ENCODE results near the gene SGCD. TPM values are rescaled to one million over a fixed set of nuclear protein-coding genes. Genes with fewer than 3 reads are reported as not detected.

SGCD gene
- total RNA-seq, 4 donors from 2014 or later, result 0.53 to 2.3 (median 1.2) TPM

GRCh38 chr5:156444753-156445291 lies 117.9 kb downstream of the SGCD start:
- TF ChIP-seq, protein P1, sequence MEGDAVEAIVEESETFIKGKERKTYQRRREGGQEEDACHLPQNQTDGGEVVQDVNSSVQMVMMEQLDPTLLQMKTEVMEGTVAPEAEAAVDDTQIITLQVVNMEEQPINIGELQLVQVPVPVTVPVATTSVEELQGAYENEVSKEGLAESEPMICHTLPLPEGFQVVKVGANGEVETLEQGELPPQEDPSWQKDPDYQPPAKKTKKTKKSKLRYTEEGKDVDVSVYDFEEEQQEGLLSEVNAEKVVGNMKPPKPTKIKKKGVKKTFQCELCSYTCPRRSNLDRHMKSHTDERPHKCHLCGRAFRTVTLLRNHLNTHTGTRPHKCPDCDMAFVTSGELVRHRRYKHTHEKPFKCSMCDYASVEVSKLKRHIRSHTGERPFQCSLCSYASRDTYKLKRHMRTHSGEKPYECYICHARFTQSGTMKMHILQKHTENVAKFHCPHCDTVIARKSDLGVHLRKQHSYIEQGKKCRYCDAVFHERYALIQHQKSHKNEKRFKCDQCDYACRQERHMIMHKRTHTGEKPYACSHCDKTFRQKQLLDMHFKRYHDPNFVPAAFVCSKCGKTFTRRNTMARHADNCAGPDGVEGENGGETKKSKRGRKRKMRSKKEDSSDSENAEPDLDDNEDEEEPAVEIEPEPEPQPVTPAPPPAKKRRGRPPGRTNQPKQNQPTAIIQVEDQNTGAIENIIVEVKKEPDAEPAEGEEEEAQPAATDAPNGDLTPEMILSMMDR (IDR thresholded peaks at IDR 0.05), result no peak
- TF ChIP-seq POLR2A (IDR thresholded peaks at IDR 0.05), result no peak
- no peak for DNase-seq (ENCODE audit: low spot score in 2 of 2)
- WGBS, 2 donors, result 78 to 81% methylated on average over 3 of the region's 3 CpGs
- intact Hi-C loops (cut with DNase I; ENCODE audit: low total_unique reads), result no loop called here
- no peak overlapping the region for H3K4me3 ChIP-seq (ENCODE audit: low read depth, poor library complexity, severe bottlenecking)

GRCh38 chr5:156446526-156446925 lies 119.6 kb downstream of the SGCD start:
- intact Hi-C loops (cut with DNase I; ENCODE audit: low total_unique reads), result no loop called here
- no peak overlapping the region for H3K4me3 ChIP-seq (ENCODE audit: low read depth, poor library complexity, severe bottlenecking)
- WGBS, 2 donors, result 73 to 74% methylated on average over 4 of the region's 4 CpGs
- DNase-seq (ENCODE audit: low spot score in 2 of 2), result no peak
- TF ChIP-seq POLR2A (IDR thresholded peaks at IDR 0.05), result no peak
- TF ChIP-seq, protein P1 (IDR thresholded peaks at IDR 0.05), result no peak

DNA sequence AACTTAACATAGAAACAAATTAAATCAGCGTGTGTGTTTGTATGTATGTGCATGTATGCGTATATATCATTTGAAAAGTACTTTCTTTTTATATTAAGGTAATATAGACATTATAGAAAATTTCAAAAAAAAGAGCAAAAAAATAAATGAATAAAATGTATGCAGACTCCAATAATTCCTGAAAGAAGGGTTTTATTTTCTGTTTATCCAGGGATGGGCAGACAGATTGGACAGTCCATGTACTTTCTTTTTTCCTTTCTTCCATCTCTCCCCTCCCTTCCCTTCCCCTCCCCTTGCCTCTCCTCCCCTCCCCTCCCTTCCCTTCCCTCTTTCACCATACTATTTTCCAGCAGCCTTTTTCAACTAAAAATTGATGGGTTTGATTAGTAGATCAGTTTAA lies 123.8 kb downstream of the SGCD start:
- intact Hi-C loops (cut with DNase I; ENCODE audit: low total_unique reads), result no loop called here
- WGBS, 2 donors, result 84 to 96% methylated on average over 2 of the region's 2 CpGs
- H3K4me3 ChIP-seq (ENCODE audit: low read depth, poor library complexity, severe bottlenecking), result no peak overlapping the region
- DNase-seq (ENCODE audit: low spot score in 2 of 2), result no peak
- no peak for TF ChIP-seq POLR2A (IDR thresholded peaks at IDR 0.05)
- TF ChIP-seq, protein P1 (IDR thresholded peaks at IDR 0.05), result no peak

DNA sequence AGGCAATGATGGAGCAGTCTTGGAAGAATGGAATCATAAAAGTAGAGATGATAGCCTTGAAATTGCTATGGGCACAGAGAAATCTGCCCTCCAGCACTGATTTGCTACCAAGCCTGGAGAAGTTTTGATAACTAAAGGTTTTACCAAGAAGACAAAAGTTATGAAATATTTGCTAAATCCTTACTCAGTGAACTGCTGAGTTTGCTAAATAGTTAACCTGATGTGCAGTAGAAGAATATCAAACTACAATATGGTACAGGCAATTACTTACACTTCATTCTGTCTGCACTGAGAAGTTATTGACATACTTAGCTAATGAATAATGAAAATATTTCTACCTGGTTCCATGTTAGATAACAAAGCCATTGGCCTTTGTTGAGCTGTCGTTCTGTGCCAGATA lies 124.5 kb downstream of the SGCD start:
- TF ChIP-seq, protein P1 (IDR thresholded peaks at IDR 0.05), result no peak
- no peak for TF ChIP-seq POLR2A (IDR thresholded peaks at IDR 0.05)
- DNase-seq (ENCODE audit: low spot score in 2 of 2), result no peak
- WGBS, 2 donors, result 94% methylated on average over 1 of the region's 1 CpG
- no peak overlapping the region for H3K4me3 ChIP-seq (ENCODE audit: low read depth, poor library complexity, severe bottlenecking)
- intact Hi-C loops (cut with DNase I; ENCODE audit: low total_unique reads), result no loop called here

DNA sequence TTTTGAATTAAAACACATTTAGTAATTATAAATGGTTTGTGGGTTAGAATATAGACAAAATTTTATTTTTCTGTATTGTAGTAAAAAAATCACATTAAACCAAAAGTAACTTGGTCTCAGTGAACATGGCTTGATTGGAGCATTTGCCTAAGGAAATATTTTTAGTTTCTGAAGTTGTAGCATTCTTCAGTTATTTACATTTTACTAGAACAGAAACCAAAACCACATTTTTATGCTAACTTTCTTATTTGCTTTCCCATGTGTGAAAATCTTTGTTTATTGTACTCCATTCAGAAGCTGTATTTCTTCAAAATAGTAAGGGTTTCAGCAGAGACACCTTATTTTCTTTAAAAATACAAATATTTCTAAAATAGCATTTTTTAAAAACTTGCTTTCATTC lies 129.9 kb downstream of the SGCD start:
- TF ChIP-seq POLR2A (IDR thresholded peaks at IDR 0.05), result no peak
- TF ChIP-seq, protein P1 (IDR thresholded peaks at IDR 0.05), result no peak
- intact Hi-C loops (cut with DNase I; ENCODE audit: low total_unique reads), result no loop called here
- H3K4me3 ChIP-seq (ENCODE audit: low read depth, poor library complexity, severe bottlenecking), result no peak overlapping the region
- DNase-seq (ENCODE audit: low spot score in 2 of 2), result no peak

DNA sequence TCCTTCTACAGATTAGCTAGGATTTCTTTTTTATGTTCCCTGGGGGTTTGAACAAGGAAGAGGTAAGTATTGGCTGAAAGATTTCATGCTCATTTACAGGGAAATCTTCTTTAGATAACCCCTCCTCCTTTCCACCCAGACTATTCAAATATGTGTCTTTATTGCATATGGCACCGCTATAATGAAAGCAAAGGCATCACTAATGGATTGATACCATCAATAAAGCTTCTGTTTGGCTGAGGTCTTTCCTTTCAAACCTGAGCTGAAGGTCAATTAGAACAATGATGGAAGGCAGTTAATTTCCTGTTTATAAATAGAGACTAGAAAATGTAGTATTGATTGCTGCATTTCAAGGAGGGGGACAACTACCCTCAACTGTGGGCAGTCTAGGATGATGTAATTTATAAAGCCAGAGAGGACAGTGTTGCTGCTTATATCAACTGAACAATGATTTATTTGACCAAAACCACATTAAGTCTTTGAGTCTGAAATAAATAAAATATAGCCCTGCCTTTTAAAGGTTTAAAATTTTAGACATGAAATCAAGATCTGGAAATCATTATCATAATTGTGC lies 132.9 kb downstream of the SGCD start:
- TF ChIP-seq, protein P1 (IDR thresholded peaks at IDR 0.05), result no peak
- no peak for TF ChIP-seq POLR2A (IDR thresholded peaks at IDR 0.05)
- DNase-seq (ENCODE audit: low spot score in 2 of 2), result no peak
- intact Hi-C loops (cut with DNase I; ENCODE audit: low total_unique reads), result loop anchor here (10.0 kb wide), 1 partner anchor 555 kb away; no protein-coding TSS in a partner anchor
- H3K4me3 ChIP-seq (ENCODE audit: low read depth, poor library complexity, severe bottlenecking), result no peak overlapping the region
- 74 to 82% methylated on average over 1 of the region's 1 CpG for WGBS, 2 donors
